UCSD-AML1 (cell line): ENCODE measurements around the gene CYB561A3.
"Not testable (repeated sequence)": the region's sequence is repeated elsewhere in the genome, so short reads cannot be mapped to it uniquely, and the experiment has no call there.

ENCODE experiments used
- DNase-seq: peaks from one replicate; lab custom pipeline; 2025; ENCODE audit not compliant: unreplicated experiment; lab: John Stamatoyannopoulos, UW

CYB561A3 gene

GRCh38 chr11:61361741-61362541, at the start of gene CYB561A3, which contains the start of gene TMEM138:
Gene CYB561A3, minus strand, starts transcription at chr11:61361882. Its CDS starts 5,169 bp downstream, at chr11:61356713.
Gene TMEM138, plus strand, starts transcription at chr11:61362374. Its CDS starts 2,017 bp downstream, at chr11:61364391.
- DNase-seq: peak; percentile 94

- DNase-seq: no peak
Measured at GRCh38 chr11:61406991-61407728, 45.5 kb upstream of the CYB561A3 start.

- no peak for DNase-seq
Measured at GRCh38 chr11:61406067-61406466, 44.4 kb upstream of the CYB561A3 start.

- DNase-seq: no peak
Measured at GRCh38 chr11:61404641-61405040, 43.0 kb upstream of the CYB561A3 start.

GRCh38 chr11:61404103-61404502, 42.4 kb upstream of the CYB561A3 start:
- no peak for DNase-seq

GRCh38 chr11:61403658-61404057, 42.0 kb upstream of the CYB561A3 start:
- no peak for DNase-seq

GRCh38 chr11:61401573-61401972, 39.9 kb upstream of the CYB561A3 start:
- no peak for DNase-seq

GRCh38 chr11:61401173-61401572, 39.5 kb upstream of the CYB561A3 start:
- DNase-seq: no peak

- no peak for DNase-seq
Measured at GRCh38 chr11:61392981-61393595, 31.4 kb upstream of the CYB561A3 start.

- DNase-seq: no peak
Measured at GRCh38 chr11:61390161-61390560, 28.5 kb upstream of the CYB561A3 start.

GRCh38 chr11:61384271-61385242, 22.9 kb upstream of the CYB561A3 start:
- DNase-seq: peak; percentile 20

GRCh38 chr11:61383859-61384258, 22.2 kb upstream of the CYB561A3 start:
- DNase-seq: not testable (repeated sequence)

GRCh38 chr11:61380884-61381283, 19.2 kb upstream of the CYB561A3 start:
- no peak for DNase-seq

GRCh38 chr11:61378713-61379313, 17.1 kb upstream of the CYB561A3 start:
- DNase-seq: no peak

GRCh38 chr11:61377461-61378160, 15.9 kb upstream of the CYB561A3 start:
- DNase-seq: no peak

GRCh38 chr11:61375761-61376108, 14.1 kb upstream of the CYB561A3 start:
- DNase-seq: no peak

- no peak for DNase-seq
Measured at GRCh38 chr11:61372659-61373420, 11.2 kb upstream of the CYB561A3 start.

GRCh38 chr11:61370349-61371005, 8.8 kb upstream of the CYB561A3 start:
- DNase-seq: no peak
